Suprapubic skin (tissue), 4 donors: Measurements from ENCODE around the gene ADAMTS15.

Experiments
- EP300 ChIP-seq: sonication (generic); formaldehyde crosslinking; IDR thresholded peaks from one replicate; pipeline ENCODE4 v1.6.1; 2017; ENCODE audit warnings: antibody characterized with exemption
- POLR2A ChIP-seq, 2 donors: fragments of 450-650 bp; IDR thresholded peaks; one replicate each; pipeline ENCODE4 v1.6.1; 2017; ENCODE audit warnings: antibody characterized with exemption in 2 of 2, mild to moderate bottlenecking in 2 of 2, moderate library complexity in 2 of 2
- POLR2AphosphoS5 ChIP-seq, 3 donors: sonication (generic); formaldehyde crosslinking; IDR thresholded peaks; one replicate each; pipeline ENCODE4 v1.6.1; 2017; ENCODE audit warnings: antibody characterized with exemption in 3 of 3
- TF ChIP-seq, protein P1 (sequence below), 2 donors: fragments of 200-600 bp in 1 of 2; fragments of 450-650 bp in 1 of 2; sonication (generic) in 1 of 2; IDR thresholded peaks; one replicate each; pipeline ENCODE4 v1.5.1; 2016 to 2019; ENCODE audit warnings: antibody characterized with exemption in 2 of 2, mild to moderate bottlenecking in 1 of 2, moderate library complexity in 1 of 2

DNA sequence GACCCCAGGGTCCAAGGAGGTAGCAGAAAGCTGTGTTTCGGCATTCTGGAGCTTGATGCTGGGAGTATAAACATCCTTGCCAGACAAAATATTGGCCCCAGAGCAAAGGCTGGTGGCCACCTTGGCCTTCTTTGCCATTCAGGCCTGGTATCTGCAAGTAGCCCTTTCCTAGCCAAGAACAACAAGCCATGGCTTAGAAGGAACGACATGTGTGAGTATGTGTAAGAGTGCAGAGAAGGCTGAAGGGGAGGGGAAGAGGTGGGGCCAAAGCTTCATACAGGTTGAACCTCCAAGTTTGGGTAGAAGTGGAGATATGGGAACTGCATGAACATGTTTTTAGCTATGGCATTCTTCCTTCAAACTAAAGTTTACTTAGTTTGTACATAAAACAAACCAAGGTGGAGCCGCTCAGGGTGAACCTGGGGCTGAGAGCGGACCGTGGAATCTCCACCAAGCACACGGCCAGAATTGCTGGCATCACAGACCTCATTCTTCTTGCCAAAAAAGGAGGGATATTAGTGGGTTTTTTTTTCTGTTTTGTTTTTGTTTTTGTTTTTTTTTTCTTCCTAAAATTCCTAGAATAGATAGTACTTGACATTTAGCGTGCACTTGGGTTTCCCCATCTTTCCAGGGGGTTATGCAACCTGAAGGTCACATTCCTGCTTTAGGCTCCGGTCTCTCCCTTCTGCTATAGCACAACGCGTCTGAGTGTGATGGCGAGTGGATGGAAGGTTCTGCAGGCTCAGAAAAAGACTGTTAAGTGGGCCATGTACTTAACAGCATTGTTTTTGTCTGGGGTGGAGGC lies 70.9 kb downstream of the ADAMTS15 start:
- TF ChIP-seq, protein P1, sequence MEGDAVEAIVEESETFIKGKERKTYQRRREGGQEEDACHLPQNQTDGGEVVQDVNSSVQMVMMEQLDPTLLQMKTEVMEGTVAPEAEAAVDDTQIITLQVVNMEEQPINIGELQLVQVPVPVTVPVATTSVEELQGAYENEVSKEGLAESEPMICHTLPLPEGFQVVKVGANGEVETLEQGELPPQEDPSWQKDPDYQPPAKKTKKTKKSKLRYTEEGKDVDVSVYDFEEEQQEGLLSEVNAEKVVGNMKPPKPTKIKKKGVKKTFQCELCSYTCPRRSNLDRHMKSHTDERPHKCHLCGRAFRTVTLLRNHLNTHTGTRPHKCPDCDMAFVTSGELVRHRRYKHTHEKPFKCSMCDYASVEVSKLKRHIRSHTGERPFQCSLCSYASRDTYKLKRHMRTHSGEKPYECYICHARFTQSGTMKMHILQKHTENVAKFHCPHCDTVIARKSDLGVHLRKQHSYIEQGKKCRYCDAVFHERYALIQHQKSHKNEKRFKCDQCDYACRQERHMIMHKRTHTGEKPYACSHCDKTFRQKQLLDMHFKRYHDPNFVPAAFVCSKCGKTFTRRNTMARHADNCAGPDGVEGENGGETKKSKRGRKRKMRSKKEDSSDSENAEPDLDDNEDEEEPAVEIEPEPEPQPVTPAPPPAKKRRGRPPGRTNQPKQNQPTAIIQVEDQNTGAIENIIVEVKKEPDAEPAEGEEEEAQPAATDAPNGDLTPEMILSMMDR (IDR thresholded peaks at IDR 0.05) = no peak
- TF ChIP-seq POLR2A (IDR thresholded peaks at IDR 0.05) (no peak), POLR2AphosphoS5 (IDR thresholded peaks at IDR 0.05) (no peak), EP300 (no peak)
